GM10266 (cell line): Measurements from ENCODE around the gene DHRS1.

Experiments used
- DNase-seq: peaks from one replicate; pipeline ENCODE4 v3.0.0; 2012; ENCODE audit errors: extremely low spot score
- TF ChIP-seq, protein P1 (sequence below): IDR thresholded peaks from 2 replicates; pipeline ENCODE4 v1.5.1; 2012; ENCODE audit warnings: mild to moderate bottlenecking, low read depth; ENCODE audit not compliant: control insufficient read depth, insufficient read depth; ENCODE audit errors: missing control alignments

The DHRS1 gene

DNA sequence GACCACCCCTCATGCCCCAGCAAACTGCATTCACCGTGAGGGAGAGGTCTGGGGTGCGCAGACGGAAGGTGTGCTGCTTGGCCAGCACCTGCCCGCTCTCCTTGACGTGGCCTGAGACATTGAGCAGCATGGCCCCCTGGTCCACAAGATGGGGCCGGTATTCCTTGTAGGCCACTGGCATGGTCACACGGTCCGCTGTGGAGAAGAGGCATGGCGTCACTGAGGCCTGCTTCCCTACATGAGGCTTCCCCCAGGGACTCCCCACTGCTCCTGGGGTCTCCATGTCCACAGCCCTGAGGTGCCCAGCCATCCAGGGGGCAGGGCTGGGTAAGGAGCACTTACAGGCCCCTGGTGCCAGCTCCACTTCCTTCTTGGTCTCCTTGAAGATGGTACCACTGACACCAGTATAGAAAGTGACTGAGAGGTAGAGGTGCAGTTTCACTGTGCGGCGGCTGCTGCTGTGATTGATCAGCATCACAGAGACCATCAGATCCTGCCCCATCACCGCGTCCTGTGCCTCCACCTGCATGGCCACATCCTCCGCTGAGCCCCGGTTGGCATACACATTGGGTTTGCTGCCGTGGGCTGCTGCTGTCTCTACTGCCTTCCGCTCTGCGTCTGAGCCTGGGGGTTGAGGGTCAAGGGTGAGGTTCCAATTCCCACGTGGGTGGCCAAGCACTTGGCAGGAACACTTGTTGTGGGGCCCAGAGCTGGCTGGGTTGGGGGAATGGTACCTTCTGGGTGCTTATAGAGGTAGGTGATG lies 44.8 kb downstream of the DHRS1 start:
- no peak for DNase-seq
- TF ChIP-seq, protein P1, sequence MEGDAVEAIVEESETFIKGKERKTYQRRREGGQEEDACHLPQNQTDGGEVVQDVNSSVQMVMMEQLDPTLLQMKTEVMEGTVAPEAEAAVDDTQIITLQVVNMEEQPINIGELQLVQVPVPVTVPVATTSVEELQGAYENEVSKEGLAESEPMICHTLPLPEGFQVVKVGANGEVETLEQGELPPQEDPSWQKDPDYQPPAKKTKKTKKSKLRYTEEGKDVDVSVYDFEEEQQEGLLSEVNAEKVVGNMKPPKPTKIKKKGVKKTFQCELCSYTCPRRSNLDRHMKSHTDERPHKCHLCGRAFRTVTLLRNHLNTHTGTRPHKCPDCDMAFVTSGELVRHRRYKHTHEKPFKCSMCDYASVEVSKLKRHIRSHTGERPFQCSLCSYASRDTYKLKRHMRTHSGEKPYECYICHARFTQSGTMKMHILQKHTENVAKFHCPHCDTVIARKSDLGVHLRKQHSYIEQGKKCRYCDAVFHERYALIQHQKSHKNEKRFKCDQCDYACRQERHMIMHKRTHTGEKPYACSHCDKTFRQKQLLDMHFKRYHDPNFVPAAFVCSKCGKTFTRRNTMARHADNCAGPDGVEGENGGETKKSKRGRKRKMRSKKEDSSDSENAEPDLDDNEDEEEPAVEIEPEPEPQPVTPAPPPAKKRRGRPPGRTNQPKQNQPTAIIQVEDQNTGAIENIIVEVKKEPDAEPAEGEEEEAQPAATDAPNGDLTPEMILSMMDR, result no peak

DNA sequence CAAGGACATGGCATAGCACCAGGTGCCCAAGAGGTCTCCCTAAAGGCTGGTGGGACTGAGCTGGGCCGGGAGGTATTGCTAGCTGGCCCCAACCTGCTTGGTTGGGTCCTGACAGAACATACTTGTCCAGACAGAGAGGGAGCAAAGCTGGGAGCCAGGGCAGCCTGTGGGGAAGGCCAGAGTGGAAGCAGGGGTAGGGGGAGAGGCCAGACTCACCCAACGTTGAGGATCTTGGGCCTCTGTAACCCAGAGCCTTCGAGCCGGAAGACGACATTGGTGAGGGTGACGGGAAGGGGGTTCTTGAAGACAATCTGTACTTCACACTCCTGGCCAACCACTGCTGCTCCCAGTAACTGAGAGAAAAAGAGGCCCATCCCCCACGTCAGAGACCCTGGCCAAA lies 45.6 kb downstream of the DHRS1 start:
- TF ChIP-seq, protein P1, result no peak
- no peak for DNase-seq

DNA sequence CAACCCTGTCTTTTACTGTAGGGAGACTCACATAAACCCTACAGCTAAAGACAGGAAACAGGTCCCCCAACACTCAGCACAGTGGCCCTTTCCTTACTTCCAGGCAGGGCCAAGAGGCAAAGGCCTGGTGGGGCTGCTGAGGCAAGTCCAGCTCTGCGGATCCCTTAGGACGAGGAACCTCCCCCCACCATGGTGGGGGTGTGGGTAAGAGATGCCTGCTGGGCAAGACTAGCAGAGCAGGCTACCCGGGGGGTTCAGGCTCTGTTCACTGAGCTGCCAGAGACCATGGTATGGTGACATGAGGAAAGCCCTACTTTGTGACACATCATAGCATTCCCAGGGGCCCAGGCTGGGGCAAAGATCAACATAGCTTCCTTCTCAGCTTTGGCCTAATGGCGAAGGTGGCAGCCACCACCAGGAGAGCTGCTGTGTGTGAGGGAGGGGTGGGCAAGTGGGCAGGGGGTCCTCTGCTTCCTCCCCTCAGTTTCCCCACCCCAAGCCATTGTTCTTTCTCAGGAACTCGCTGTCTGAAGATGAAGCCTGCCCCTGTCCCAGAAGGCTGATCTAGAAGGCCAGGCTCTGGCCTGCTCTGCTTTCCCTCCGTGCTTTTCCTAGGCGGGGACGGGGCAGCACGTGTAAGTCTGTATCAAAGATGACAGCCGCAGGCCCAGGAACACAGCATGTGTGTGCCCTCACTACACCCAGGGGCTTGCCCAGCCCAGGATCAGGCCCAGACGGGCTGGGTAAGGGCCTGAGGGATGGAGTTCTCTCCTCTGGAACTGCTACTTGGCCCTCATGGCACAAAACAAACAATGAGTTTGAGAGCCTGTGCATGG lies 47.1 kb downstream of the DHRS1 start:
- TF ChIP-seq, protein P1, result no peak

DNA sequence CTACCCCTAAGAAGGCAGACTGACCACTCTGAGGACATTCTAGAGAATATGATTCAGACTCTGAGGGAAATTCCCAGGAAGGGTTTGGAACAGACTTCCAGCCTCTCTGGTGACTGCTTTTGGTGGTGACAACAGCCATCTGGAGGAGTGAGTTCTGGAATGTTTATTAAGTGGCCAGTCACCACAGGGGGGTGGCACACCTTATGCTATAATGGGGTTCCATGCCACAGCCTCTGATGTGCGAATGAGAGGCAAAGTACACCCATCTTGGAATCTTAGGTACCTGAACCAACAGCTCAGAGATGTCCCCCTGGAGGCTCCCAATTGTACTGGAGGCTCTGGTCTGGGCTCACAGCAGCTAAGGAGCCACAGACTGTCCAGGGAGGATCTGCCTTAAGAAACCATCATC lies 47.7 kb downstream of the DHRS1 start:
- DNase-seq, result no peak
- TF ChIP-seq, protein P1, result no peak

More for the DNA sequence above, 47.1 kb downstream of the DHRS1 start:
- DNase-seq, result no peak

DNA sequence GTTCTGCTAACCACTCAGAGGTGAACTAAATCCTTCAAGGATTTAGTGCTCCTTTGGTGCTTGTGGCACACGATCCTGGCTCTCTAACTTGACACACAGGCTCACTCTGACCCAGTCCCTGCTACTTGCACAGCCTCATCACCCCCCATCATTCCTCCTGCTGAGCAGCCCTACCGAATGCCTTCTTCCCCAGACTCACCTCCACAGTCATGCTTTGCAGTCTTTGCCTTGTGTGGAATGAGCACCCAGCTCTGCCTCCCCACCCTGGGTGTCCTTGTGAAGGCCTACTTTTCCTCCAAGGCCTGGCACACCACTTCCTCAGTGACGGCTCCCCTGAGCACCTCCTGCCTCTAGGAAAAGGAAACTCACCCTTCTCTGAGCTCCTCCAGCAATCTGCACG lies 49.2 kb downstream of the DHRS1 start:
- TF ChIP-seq, protein P1, result no peak
- no peak for DNase-seq

DNA sequence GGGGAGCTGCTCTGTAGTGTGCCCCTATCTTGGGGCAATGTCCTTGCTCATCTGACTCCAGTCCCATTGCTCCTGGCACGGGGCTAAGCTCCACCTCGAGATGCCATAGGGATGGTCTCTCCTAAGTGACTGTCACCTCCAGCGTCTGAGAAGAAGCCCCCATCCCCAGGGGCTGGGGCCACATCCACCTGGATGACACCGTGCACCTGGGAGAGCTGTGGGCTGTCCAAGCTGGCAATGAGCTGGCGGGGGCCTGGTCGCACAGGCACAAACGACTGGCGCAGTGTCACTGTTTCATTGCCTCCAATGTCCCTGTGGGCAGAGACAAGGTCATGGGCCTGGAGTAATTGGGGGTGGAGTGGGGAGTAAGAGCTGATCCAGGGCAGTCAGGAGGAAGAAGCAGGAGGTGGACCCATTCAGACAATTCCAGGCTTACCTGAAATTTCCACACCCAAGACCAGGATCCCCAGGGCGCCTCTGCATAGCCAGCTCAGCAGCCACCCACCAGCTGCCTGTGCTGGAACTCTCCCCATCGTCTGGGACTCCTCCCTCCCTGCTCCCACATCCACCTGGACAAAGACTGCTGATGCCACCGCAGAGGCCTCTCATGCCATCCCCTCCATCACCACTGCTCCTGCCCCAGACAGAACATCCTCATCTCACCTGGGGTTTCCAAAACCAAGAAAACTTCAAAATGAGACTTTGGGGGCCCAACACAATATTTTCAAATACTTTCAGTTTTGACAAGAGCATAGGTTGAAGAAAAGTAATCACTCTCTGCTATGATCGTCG lies 50.2 kb downstream of the DHRS1 start:
- TF ChIP-seq, protein P1, result no peak
- no peak for DNase-seq
